Coronary artery (tissue), 2 donors: ENCODE data around the gene LNPEP.

Source experiments
- DNase-seq: peaks from one replicate; pipeline ENCODE4 v3.0.0-alpha.2; 2017; ENCODE audit warnings: low spot score
- H3K27ac ChIP-seq, 2 donors: fragments of 200-600 bp; sonication (generic); one replicate each; pipeline ENCODE4 v1.5.1; 2016 to 2019
- H3K4me3 ChIP-seq: fragments of 200-600 bp; sonication (generic); 2 replicates; pipeline ENCODE4 v1.5.1; 2016; ENCODE audit warnings: mild to moderate bottlenecking, moderate library complexity
- CTCF ChIP-seq: fragments of 200-600 bp; sonication (generic); IDR thresholded peaks from one replicate; pipeline ENCODE4 v1.5.1; 2019; ENCODE audit warnings: antibody characterized with exemption

LNPEP gene

GRCh38 chr5:96934708-96935558 lies 947 bp upstream of the LNPEP start:
- peak overlapping the region; percentile 98 to 99 for H3K27ac ChIP-seq
- H3K4me3 ChIP-seq = peak overlapping the region; percentile 98
- no peak for TF ChIP-seq CTCF
- DNase-seq = peak; percentile 94

GRCh38 chr5:96936431-96937320 lies 796 bp downstream of the LNPEP start:
- Histone ChIP-seq H3K4me3 (peak overlapping the region; percentile 98), H3K27ac (peak overlapping the region; percentile 98 to 99)
- no peak for TF ChIP-seq CTCF
- peak; percentile 76 for DNase-seq

GRCh38 chr5:96940586-96940985 lies 4.7 kb downstream of the LNPEP start:
- no peak overlapping the region for H3K4me3 ChIP-seq
- TF ChIP-seq CTCF = no peak
- no peak for DNase-seq
- no peak overlapping the region for H3K27ac ChIP-seq

- no peak overlapping the region for H3K27ac ChIP-seq
- no peak overlapping the region for H3K4me3 ChIP-seq
- no peak for DNase-seq
- no peak for TF ChIP-seq CTCF
These were observed 5.3 kb downstream of the LNPEP start for GRCh38 chr5:96941140-96941539.

GRCh38 chr5:96942078-96942477 lies 6.2 kb downstream of the LNPEP start:
- Histone ChIP-seq H3K27ac (no peak overlapping the region), H3K4me3 (no peak overlapping the region)
- no peak for TF ChIP-seq CTCF
- no peak for DNase-seq

- Histone ChIP-seq H3K4me3 (no peak overlapping the region), H3K27ac (no peak overlapping the region)
- TF ChIP-seq CTCF = no peak
- no peak for DNase-seq
These were observed 7.0 kb downstream of the LNPEP start for GRCh38 chr5:96942911-96943310.
